HepG2 (cell line): Measurements from ENCODE around the gene FAM163A. TPM values are rescaled to one million over a fixed set of nuclear protein-coding genes. Genes with fewer than 3 reads are reported as not detected.

Experiments used
- ATAC-seq: fragments of 200-7000 bp; cut with Tn5 transposase; 3 replicates; pipeline ENCODE4 v1.9.1; 2020; ENCODE audit warnings: mild to moderate bottlenecking, moderate library complexity
- BruUV-seq: library from RNA; stranded (reverse); fragments of 400-500 nt; replicated peaks from 2 replicates; lab custom pipeline; 2021; lab: Mats Ljungman, UMichigan
- CTCF ChIA-PET: fragments of 300-600 bp; formaldehyde crosslinking; extraction: SDS; loops from one replicate; lab custom pipeline; 2021; ENCODE audit warnings: low total read pairs, inconsistent platforms, low intra/inter-chr PET ratio; lab: Yijun Ruan, JAX
- POLR2A ChIA-PET: fragments of 350-600 bp; sonication (Branson Sonifier 250); formaldehyde crosslinking; loops from one replicate; lab custom pipeline; 2020; ENCODE audit warnings: antibody characterized with exemption, inconsistent platforms; lab: Yijun Ruan, JAX
- DNase-seq: peaks from one replicate; pipeline ENCODE4 v3.0.0-alpha.2; 2015; ENCODE audit warnings: low spot score
- FAIRE-seq: peaks from 3 replicates; lab custom pipeline; 2011; peaks lifted over from hg19 to GRCh38; lab: Jason Lieb, UNC
- H2AFZ ChIP-seq: one replicate; pipeline ENCODE4 v1.6.1; 2011; ENCODE audit warnings: low read length, inconsistent platforms
- H3K27ac ChIP-seq: fragments of 300-600 bp; 3 replicates; pipeline ENCODE4 v1.8.0; 2011; ENCODE audit warnings: mixed run types, mild to moderate bottlenecking, mixed read lengths, low read length, inconsistent platforms; ENCODE audit not compliant: insufficient read depth; ENCODE audit errors: extremely low read length
- H3K27me3 ChIP-seq, 2 experiments: fragments of 200-600 bp in 1 of 2; 2 replicates in 1 of 2; 3 replicates in 1 of 2; pipeline versions ENCODE4 v1.6.0 to v1.8.0; 2011; ENCODE audit warnings: low read length in 2 of 2, mild to moderate bottlenecking in 2 of 2, moderate library complexity in 2 of 2, inconsistent platforms in 1 of 2; ENCODE audit not compliant: insufficient read depth in 2 of 2, control insufficient read depth in 1 of 2
- H3K36me3 ChIP-seq, 2 experiments: fragments of 200-600 bp in 1 of 2; replicated peaks in 1 of 2; 2 replicates in 1 of 2; 3 replicates in 1 of 2; pipeline versions ENCODE4 v1.5.1 to v1.8.0; 2011; ENCODE audit warnings: low read length in 2 of 2, inconsistent platforms in 1 of 2; ENCODE audit not compliant: insufficient read depth in 2 of 2, control insufficient read depth in 1 of 2
- H3K4me1 ChIP-seq: 2 replicates; pipeline ENCODE4 v1.5.1; 2012; ENCODE audit warnings: low read length, inconsistent platforms; ENCODE audit not compliant: insufficient read depth
- H3K4me2 ChIP-seq: 2 replicates; pipeline ENCODE4 v1.6.0; 2011; ENCODE audit warnings: low read depth, low read length, inconsistent platforms
- H3K4me3 ChIP-seq, 3 experiments: fragments of 200-600 bp in 1 of 3; sonication (generic), shearing (Covaris generic) in 1 of 3; replicated peaks in 1 of 3; 2 replicates each; pipeline ENCODE4 v1.5.1; 2011 to 2016; ENCODE audit warnings: low read length in 3 of 3, inconsistent platforms in 2 of 3, low read depth in 2 of 3, mild to moderate bottlenecking in 2 of 3, control low read depth in 1 of 3, mixed read lengths in 1 of 3; ENCODE audit not compliant: insufficient read depth in 1 of 3
- H3K79me2 ChIP-seq: one replicate; pipeline ENCODE4 v1.6.1; 2011; ENCODE audit warnings: low read length, inconsistent platforms; ENCODE audit not compliant: insufficient read depth
- H3K9ac ChIP-seq: 2 replicates; pipeline ENCODE4 v1.6.0; 2011; ENCODE audit warnings: mild to moderate bottlenecking, low read depth, low read length, inconsistent platforms; ENCODE audit not compliant: insufficient read depth
- H3K9me3 ChIP-seq: 2 replicates; pipeline ENCODE4 v1.5.1; 2012; ENCODE audit warnings: mild to moderate bottlenecking, low read length
- H4K20me1 ChIP-seq: 2 replicates; pipeline ENCODE4 v1.6.0; 2011; ENCODE audit warnings: inconsistent platforms, mild to moderate bottlenecking, low read length, moderate library complexity; ENCODE audit not compliant: insufficient read depth
- ASH2L ChIP-seq: fragments of 300-600, 200-600 bp; sonication (generic); IDR thresholded peaks from 2 replicates; pipeline ENCODE4 v1.7.0; 2017; ENCODE audit warnings: low read depth, mild to moderate bottlenecking, moderate library complexity, mixed read lengths, low read length; ENCODE audit not compliant: insufficient read length
- CCAR2 ChIP-seq: fragments of 200-400 bp; formaldehyde crosslinking; optimal IDR thresholded peaks from 2 replicates; pipeline ENCODE3; 2018; ENCODE audit warnings: low read depth, mild to moderate bottlenecking, low read length, moderate library complexity
- GPBP1L1 ChIP-seq: sonication (generic); formaldehyde crosslinking; IDR thresholded peaks from 2 replicates; pipeline ENCODE4 v1.5.0; 2020; ENCODE audit warnings: mild to moderate bottlenecking, missing genetic modification reagents
- MNT ChIP-seq: fragments of 450-650 bp; IDR thresholded peaks from 2 replicates; pipeline ENCODE4 v1.6.1; 2016
- MZF1 ChIP-seq: sonication (generic); formaldehyde crosslinking; IDR thresholded peaks from 2 replicates; pipeline ENCODE4 v1.8.1; 2023; ENCODE audit warnings: mild to moderate bottlenecking, missing genetic modification reagents, borderline replicate concordance
- RBM22 ChIP-seq: fragments of 200-400 bp; formaldehyde crosslinking; optimal IDR thresholded peaks from 2 replicates; pipeline ENCODE3; 2017; ENCODE audit warnings: mild to moderate bottlenecking, low read length, moderate library complexity
- REL ChIP-seq: sonication (generic); formaldehyde crosslinking; conservative IDR thresholded peaks from 2 replicates; pipeline ENCODE4 v1.8.0; 2022; ENCODE audit warnings: mild to moderate bottlenecking, missing genetic modification reagents, moderate library complexity
- SP1 ChIP-seq, 2 experiments: fragments of 450-650 bp in 1 of 2; sonication (generic) in 1 of 2; formaldehyde crosslinking in 1 of 2; IDR thresholded peaks; 2 replicates each; pipeline versions ENCODE4 v1.4.0 to v1.6.1; 2016 to 2020; ENCODE audit warnings: missing genetic modification reagents in 1 of 2
- ZFYVE20 ChIP-seq: sonication (generic); formaldehyde crosslinking; IDR thresholded peaks from 2 replicates; pipeline ENCODE4 v1.8.0; 2023; ENCODE audit warnings: low read depth, mild to moderate bottlenecking, moderate library complexity, missing genetic modification reagents, borderline replicate concordance
- ZNF232 ChIP-seq: sonication (generic); formaldehyde crosslinking; IDR thresholded peaks from 2 replicates; pipeline ENCODE4 v1.4.0; 2020; ENCODE audit warnings: missing genetic modification reagents, borderline replicate concordance
- ZNF263 ChIP-seq: sonication (generic); formaldehyde crosslinking; IDR thresholded peaks from 2 replicates; pipeline ENCODE4 v1.4.0; 2020; ENCODE audit warnings: missing genetic modification reagents
- ZNF724P ChIP-seq: sonication (generic); formaldehyde crosslinking; IDR thresholded peaks from 2 replicates; pipeline ENCODE4 v1.8.0; 2022; ENCODE audit warnings: missing genetic modification reagents, borderline replicate concordance
- WGBS: methylation state at CpG from one replicate; pipeline ENCODE4 v1.1.6; 2017; ENCODE audit warnings: low lambda C conversion rate; 5-methylcytosine and 5-hydroxymethylcytosine counted together
- in situ Hi-C: cut with HindIII; loops from 2 replicates; pipeline ENCODE4 v1.10.0; 2017; ENCODE audit warnings: low pct_unique_long_range_greater_than_20kb; ENCODE audit not compliant: extremely low pct_ligation_motif_present
- intact Hi-C: fragments of 100-400 bp; cut with micrococcal nuclease; formaldehyde crosslinking; loops from one replicate; pipeline ENCODE4 v1.10.0; 2022; ENCODE audit not compliant: unreplicated experiment
- polyA plus RNA-seq, 8 experiments: library from polyadenylated mRNA; depleted of rRNA in 3 of 8; stranded (reverse) in 7 of 8; unstranded in 1 of 8; fragments of >200 nt; fragmentation: Illumina TruSeq in 4 of 8; extraction: Trizol in 4 of 8; gene quantifications; 2 replicates each; pipeline versions ENCODE4 v1.2.1 to v1.2.3, GENCODE V29; 2011 to 2016; ENCODE audit warnings: low read depth in 4 of 8, missing spikeins in 1 of 8, mixed read lengths in 1 of 8; ENCODE audit not compliant: insufficient read depth in 1 of 8
- total RNA-seq, 5 experiments: library from RNA; depleted of rRNA; stranded (reverse); fragments of >200 nt; fragmentation: Illumina TruSeq; extraction: Trizol; gene quantifications; 2 replicates each; pipeline ENCODE4 v1.2.3, GENCODE V29; 2016; ENCODE audit warnings: low read depth in 1 of 5

The FAM163A gene
- total and polyA plus RNA-seq, 2 of the 13 experiments (the other 11 are each of a cell fraction or from before 2014, with no cell fraction given) = not detected

GRCh38 chr1:179761296-179761695 lies 18.2 kb downstream of the FAM163A start:
- WGBS = under 1% methylated on average over 8 of the region's 8 CpGs
- ChIA-PET CTCF (no interaction called here), POLR2A (no interaction called here)
- TF ChIP-seq ASH2L (no peak), ZNF232 (CRISPR knock-in tag) (no peak), RBM22 (no peak), REL (CRISPR knock-in tag) (no peak), MNT (no peak)
- H3K4me3 ChIP-seq = no peak overlapping the region
- no peaks in the 10 kb centered on the region for H4K20me1 ChIP-seq
- in situ Hi-C loops = no loop called here
- DNase-seq = no peak
- H2AFZ ChIP-seq = no peak overlapping the region
- no peaks in the 10 kb centered on the region for H3K4me1 ChIP-seq
- BruUV-seq = no TSS peak
- peaks cover 0 to 21% of the 10 kb centered on the region in 2 experiments; a peak in 2 of 5 replicates for H3K27me3 ChIP-seq
- H3K9ac ChIP-seq = no peak overlapping the region
- H3K4me2 ChIP-seq = no peak overlapping the region
- FAIRE-seq = no peak
- no peaks in the 10 kb centered on the region for H3K79me2 ChIP-seq
- no peaks in the 10 kb centered on the region for H3K36me3 ChIP-seq
- intact Hi-C loops = no loop called here
- H3K9me3 ChIP-seq = no peaks in the 10 kb centered on the region
- ATAC-seq = no peak
- no peak overlapping the region for H3K27ac ChIP-seq

GRCh38 chr1:179761846-179762640 lies 19.0 kb downstream of the FAM163A start:
- in situ Hi-C loops = no loop called here
- no peak overlapping the region for H3K27ac ChIP-seq
- TF ChIP-seq ZNF263 (no peak), ZNF724P (CRISPR knock-in tag) (no peak), CCAR2 (no peak), MZF1 (CRISPR knock-in tag) (no peak), SP1 (IDR thresholded peaks at IDR 0.05) (no peak), SP1 (CRISPR knock-in tag; IDR thresholded peaks at IDR 0.05) (no peak), GPBP1L1 (CRISPR knock-in tag) (no peak), ZFYVE20 (CRISPR knock-in tag) (no peak)
- no peaks in the 10 kb centered on the region for H3K4me1 ChIP-seq
- no peaks in the 10 kb centered on the region for H3K9me3 ChIP-seq
- intact Hi-C loops = no loop called here
- peaks cover 0 to 21% of the 10 kb centered on the region in 2 experiments; a peak in 2 of 5 replicates for H3K27me3 ChIP-seq
- no peak for DNase-seq
- FAIRE-seq = no peak
- BruUV-seq = no TSS peak
- no peaks in the 10 kb centered on the region for H3K79me2 ChIP-seq
- no peak overlapping the region for H3K4me3 ChIP-seq
- POLR2A ChIA-PET = no interaction called here
- no peaks in the 10 kb centered on the region for H4K20me1 ChIP-seq
- H2AFZ ChIP-seq = no peak overlapping the region
- no peak for ATAC-seq
- no peaks in the 10 kb centered on the region for H3K36me3 ChIP-seq
- 13% methylated on average over 6 of the region's 6 CpGs for WGBS
- CTCF ChIA-PET = no interaction called here
- no peak overlapping the region for H3K4me2 ChIP-seq
- H3K9ac ChIP-seq = no peak overlapping the region
